Natural killer cell treated with Interleukin-12 subunit alpha and Interleukin-12 subunit beta and Interleukin-15 and Interleukin-18, amount 100 ng/mL, for 72 hours (primary cell): Measurements from ENCODE around the gene PYROXD2. TPM values are rescaled to one million over a fixed set of nuclear protein-coding genes. Genes with fewer than 3 reads are reported as not detected.
A peak's percentile ranks its signal among the peaks of the same experiment; 100 is the strongest.

Source experiments
- ATAC-seq, 2 donors: fragments of 150-1000 bp; cut with Tn5 transposase in 1 of 2; sonication (Bioruptor Pico), chemical (Tn5 transposase) in 1 of 2; 2 replicates each; pipeline ENCODE4 v1.10.0; 2021
- DNase-seq: peaks from one replicate; pipeline ENCODE4 v3.0.0; 2022; ENCODE audit warnings: low spot score
- H3K27ac Mint-ChIP-seq, 2 donors: 1 replicate in 1 of 2; 2 replicates in 1 of 2; pipeline ENCODE4 v1.8.0; 2022; ENCODE audit warnings: mixed read lengths in 2 of 2, mild to moderate bottlenecking in 1 of 2, moderate library complexity in 1 of 2
- H3K27me3 Mint-ChIP-seq, 2 donors: 1 replicate in 1 of 2; 2 replicates in 1 of 2; pipeline ENCODE4 v1.8.0; 2022; ENCODE audit warnings: mixed read lengths in 2 of 2
- H3K36me3 Mint-ChIP-seq: one replicate; pipeline ENCODE4 v1.8.0; 2022; ENCODE audit warnings: mixed read lengths
- H3K4me1 Mint-ChIP-seq, 2 donors: 1 replicate in 1 of 2; 2 replicates in 1 of 2; pipeline ENCODE4 v1.8.0; 2022; ENCODE audit warnings: low read depth in 2 of 2, mixed read lengths in 2 of 2, mild to moderate bottlenecking in 1 of 2
- H3K4me3 Mint-ChIP-seq: one replicate; pipeline ENCODE4 v1.8.0; 2022; ENCODE audit warnings: mixed read lengths
- H3K9me3 Mint-ChIP-seq: 2 replicates; pipeline ENCODE4 v1.8.0; 2022; ENCODE audit warnings: mixed read lengths
- total RNA-seq, 2 donors: library from RNA; stranded (reverse); gene quantifications; one replicate each; pipeline ENCODE4 v1.2.3, GENCODE V29; 2022

The PYROXD2 gene
- 1 to 10 TPM; 6.1 to 7.2 TPM for total RNA-seq

GRCh38 chr10:98414932-98415730 is at the start of gene PYROXD2:
Gene PYROXD2 (minus strand): TSS chr10:98415182. CDS start chr10:98415135, 47 bp downstream.
- peak within 1 kb of the TSS; percentile 70 to 83 for H3K27ac Mint-ChIP-seq
- peaks cover 11 to 14% of the 10 kb centered on the region in 2 donors for H3K4me1 Mint-ChIP-seq
- H3K27me3 Mint-ChIP-seq: no peaks in the 10 kb centered on the region
- ATAC-seq (peak; percentile 81 to 84), DNase-seq (no peak)
- H3K9me3 Mint-ChIP-seq: no peaks in the 10 kb centered on the region
- H3K4me3 Mint-ChIP-seq: peak within 1 kb of the TSS; percentile 81
- H3K36me3 Mint-ChIP-seq: no peaks in the 10 kb centered on the region

DNA sequence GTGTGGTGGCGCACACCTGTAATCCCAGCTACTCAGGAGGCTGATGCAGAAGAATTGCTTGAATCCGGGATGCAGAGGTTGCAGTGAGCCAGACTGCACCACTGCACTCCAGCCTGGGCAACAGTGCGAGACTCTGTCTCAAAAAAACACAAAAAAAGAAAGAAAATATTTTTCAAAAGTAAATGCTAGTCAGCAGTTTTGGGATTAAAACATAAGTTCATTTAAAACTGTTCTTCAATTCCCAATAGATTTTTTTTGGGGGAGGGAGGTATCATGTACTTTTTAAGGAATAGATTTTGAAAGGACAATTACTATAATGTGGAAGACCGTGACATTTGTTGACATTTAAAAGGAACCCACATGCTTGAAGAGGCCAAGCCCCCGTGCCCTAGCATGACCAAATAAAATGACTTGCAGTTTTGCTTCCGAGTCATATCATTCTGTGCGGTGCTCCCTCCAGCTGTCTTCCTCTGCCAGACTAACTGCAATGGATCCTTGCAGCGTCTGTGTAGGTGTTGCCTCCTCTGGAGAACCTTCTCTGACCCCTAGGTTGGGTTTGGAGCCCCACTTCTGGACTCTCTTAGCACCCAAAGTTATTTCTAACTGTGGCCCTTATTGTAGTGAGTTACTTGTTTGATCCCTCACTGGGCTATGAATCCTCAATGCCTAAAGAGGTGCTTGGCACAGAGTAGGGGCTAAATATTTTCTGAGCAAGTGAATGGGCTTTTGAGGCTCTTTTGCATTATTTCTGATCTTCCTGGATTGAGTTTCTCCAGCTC is 49.2 kb upstream of the PYROXD2 start:
- ATAC-seq (no peak), DNase-seq (no peak)
- Mint-ChIP-seq H3K4me3 (no peak overlapping the region), H3K4me1 (peaks cover 9 to 12% of the 10 kb centered on the region in 2 donors), H3K27ac (no peak overlapping the region), H3K9me3 (no peaks in the 10 kb centered on the region), H3K36me3 (no peaks in the 10 kb centered on the region), H3K27me3 (peaks cover 6% of the 10 kb centered on the region in 2 donors)

DNA sequence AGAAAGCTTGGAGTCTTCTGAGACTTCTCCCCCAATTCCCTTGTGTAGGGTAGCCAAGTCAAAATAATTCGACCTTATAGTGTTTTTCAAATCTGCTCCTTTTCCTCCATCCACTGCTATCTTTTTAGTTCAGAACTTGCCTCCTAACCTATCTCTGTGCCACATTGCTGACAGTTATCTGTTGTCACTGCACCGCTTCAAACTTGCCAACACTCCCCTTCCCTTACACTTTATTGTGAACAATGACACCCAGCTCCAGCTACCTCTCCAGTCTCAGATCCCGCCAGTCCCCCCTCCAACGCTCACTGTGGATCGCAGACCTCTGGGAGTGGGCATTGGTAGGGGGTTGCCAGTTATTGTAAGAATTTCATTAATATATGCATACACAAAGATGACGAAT is 48.0 kb upstream of the PYROXD2 start:
- Mint-ChIP-seq H3K27me3 (peaks cover 12% of the 10 kb centered on the region in 2 donors), H3K9me3 (no peaks in the 10 kb centered on the region), H3K4me3 (no peak overlapping the region), H3K4me1 (peaks cover 7 to 9% of the 10 kb centered on the region in 2 donors), H3K27ac (no peak overlapping the region), H3K36me3 (no peaks in the 10 kb centered on the region)
- no peak for ATAC-seq
- DNase-seq: no peak

GRCh38 chr10:98461500-98461842 is 46.5 kb upstream of the PYROXD2 start:
- DNase-seq (no peak), ATAC-seq (no peak)
- no peaks in the 10 kb centered on the region for H3K9me3 Mint-ChIP-seq
- H3K36me3 Mint-ChIP-seq: no peaks in the 10 kb centered on the region
- H3K4me3 Mint-ChIP-seq: no peak overlapping the region
- no peaks in the 10 kb centered on the region for H3K4me1 Mint-ChIP-seq
- H3K27me3 Mint-ChIP-seq: peaks cover 15 to 17% of the 10 kb centered on the region in 2 donors
- H3K27ac Mint-ChIP-seq: no peak overlapping the region

- no peaks in the 10 kb centered on the region for H3K4me1 Mint-ChIP-seq
- H3K9me3 Mint-ChIP-seq: no peaks in the 10 kb centered on the region
- H3K36me3 Mint-ChIP-seq: no peaks in the 10 kb centered on the region
- peaks cover 15 to 17% of the 10 kb centered on the region in 2 donors for H3K27me3 Mint-ChIP-seq
- H3K4me3 Mint-ChIP-seq: no peak overlapping the region
- ATAC-seq (peak; percentile 40 to 51), DNase-seq (no peak)
- H3K27ac Mint-ChIP-seq: no peak overlapping the region
These were observed 46.0 kb upstream of the PYROXD2 start for GRCh38 chr10:98460837-98461499.

DNA sequence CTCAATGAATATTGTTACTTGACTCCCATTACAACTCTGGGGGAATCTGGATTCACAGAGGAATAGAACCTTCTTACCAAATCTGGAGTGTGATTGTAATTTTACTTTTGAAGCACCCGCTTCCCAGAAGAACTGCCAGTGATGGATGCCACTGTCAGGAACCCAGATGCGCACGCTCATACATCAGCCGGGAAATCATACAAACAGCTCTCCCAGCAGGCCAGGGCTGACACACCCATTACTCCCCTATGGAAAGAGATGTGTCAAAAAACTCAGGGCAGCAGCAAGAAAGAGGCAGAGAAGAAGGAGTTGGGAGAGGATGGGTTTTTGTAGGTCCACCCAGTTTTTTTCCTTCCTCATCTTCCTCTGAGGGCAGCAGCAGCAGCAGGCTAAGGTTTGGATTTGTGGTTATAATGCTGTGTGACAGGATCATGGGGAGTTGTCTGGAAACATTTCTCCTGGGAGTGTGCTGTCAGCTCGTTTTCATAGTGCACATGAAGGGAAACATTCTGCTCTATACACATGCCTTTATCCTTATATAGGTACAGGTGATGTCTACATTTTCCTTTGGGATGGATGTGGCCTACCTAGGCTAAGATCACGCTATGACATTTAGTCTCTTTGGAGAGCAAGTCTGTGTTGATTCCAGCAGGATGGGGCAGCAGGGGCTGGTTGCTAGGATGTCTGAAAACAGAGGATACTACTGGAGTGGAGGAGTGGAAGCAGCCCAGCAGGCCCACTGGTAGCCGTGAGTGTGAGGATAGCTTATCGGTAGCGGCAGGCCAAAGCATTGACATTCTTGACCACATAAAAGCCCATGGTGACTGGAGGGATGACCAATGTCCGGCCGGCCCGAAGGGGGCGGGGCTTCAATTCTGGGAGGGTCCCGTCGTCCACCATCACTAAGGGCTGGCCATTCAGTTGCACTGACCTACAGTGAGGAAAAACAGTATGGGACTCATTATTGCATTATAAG is 44.1 kb upstream of the PYROXD2 start:
- ATAC-seq (no peak), DNase-seq (no peak)
- Mint-ChIP-seq H3K4me1 (no peaks in the 10 kb centered on the region), H3K9me3 (no peaks in the 10 kb centered on the region), H3K27ac (no peak overlapping the region), H3K4me3 (no peak overlapping the region), H3K27me3 (peaks cover 12 to 17% of the 10 kb centered on the region in 2 donors), H3K36me3 (no peaks in the 10 kb centered on the region)

DNA sequence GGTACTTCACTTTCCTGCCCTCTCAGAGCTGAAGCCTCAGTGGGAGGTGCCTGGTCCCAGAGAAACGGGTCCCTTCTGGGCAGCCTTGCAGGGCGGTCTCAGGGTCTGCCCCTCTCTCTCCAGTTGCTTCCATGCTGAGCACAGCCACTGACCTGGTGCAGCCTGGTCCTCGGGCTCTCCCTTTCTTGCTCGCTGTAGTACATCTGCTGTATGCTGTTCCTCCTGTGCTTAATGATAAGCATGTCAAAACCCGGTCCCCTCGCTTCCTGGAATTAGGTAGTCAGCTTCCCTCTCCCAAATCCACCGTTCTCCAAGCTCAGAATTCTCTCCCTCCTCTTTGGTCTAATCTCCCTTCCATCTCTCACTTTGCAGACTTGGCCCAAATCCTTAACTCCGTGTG is 42.7 kb upstream of the PYROXD2 start:
- no peak overlapping the region for H3K27ac Mint-ChIP-seq
- H3K4me3 Mint-ChIP-seq: no peak overlapping the region
- ATAC-seq: peak in 1 of 2 donors; percentile 33
- no peak for DNase-seq
- H3K9me3 Mint-ChIP-seq: no peaks in the 10 kb centered on the region
- peaks cover 9 to 15% of the 10 kb centered on the region in 2 donors for H3K27me3 Mint-ChIP-seq
- H3K4me1 Mint-ChIP-seq: no peaks in the 10 kb centered on the region
- no peaks in the 10 kb centered on the region for H3K36me3 Mint-ChIP-seq

GRCh38 chr10:98456686-98457482 is 41.9 kb upstream of the PYROXD2 start:
- DNase-seq (no peak), ATAC-seq (no peak)
- Mint-ChIP-seq H3K27ac (no peak overlapping the region), H3K36me3 (no peaks in the 10 kb centered on the region), H3K4me1 (no peaks in the 10 kb centered on the region), H3K9me3 (no peaks in the 10 kb centered on the region), H3K4me3 (no peak overlapping the region), H3K27me3 (peaks cover 14 to 22% of the 10 kb centered on the region in 2 donors)

DNA sequence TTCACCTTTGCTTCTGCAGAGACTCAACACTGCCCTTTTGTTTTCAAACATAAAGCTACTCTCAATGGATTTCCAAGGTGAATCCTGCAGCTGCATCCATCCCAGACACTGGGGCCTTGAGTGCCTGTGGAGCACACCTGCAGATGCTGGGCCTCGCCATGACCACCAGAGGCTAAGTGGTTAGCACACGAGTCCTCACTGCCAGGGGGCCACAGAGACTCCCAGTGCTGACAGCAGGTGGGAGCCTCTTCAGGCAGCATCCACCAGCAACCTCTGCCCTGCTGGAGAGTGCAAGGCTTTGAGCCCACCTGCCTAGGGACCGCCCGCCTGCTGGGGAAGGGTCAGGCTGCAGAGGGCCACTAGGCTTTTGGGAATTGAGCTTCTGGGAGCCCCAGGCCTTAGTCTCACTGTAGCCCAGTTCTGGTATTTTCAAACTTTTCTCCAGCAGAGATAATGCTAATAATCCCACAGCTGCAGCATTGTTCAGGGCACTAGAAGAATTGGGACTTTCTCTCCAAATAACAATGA is 41.1 kb upstream of the PYROXD2 start:
- Mint-ChIP-seq H3K36me3 (no peaks in the 10 kb centered on the region), H3K27me3 (peaks cover 16 to 30% of the 10 kb centered on the region in 2 donors), H3K27ac (no peak overlapping the region), H3K4me3 (no peak overlapping the region), H3K9me3 (no peaks in the 10 kb centered on the region), H3K4me1 (no peaks in the 10 kb centered on the region)
- DNase-seq: no peak
- ATAC-seq: no peak

- no peaks in the 10 kb centered on the region for H3K36me3 Mint-ChIP-seq
These were observed 38.7 kb upstream of the PYROXD2 start for GRCh38 chr10:98453729-98454128.

GRCh38 chr10:98450618-98451017 is 35.6 kb upstream of the PYROXD2 start:
- no peak overlapping the region for H3K4me3 Mint-ChIP-seq
- ATAC-seq (no peak), DNase-seq (no peak)
- no peak overlapping the region for H3K27ac Mint-ChIP-seq
- H3K4me1 Mint-ChIP-seq: peaks cover 12 to 13% of the 10 kb centered on the region in 2 donors
- no peaks in the 10 kb centered on the region for H3K9me3 Mint-ChIP-seq
- peaks cover 17 to 28% of the 10 kb centered on the region in 2 donors for H3K27me3 Mint-ChIP-seq
- H3K36me3 Mint-ChIP-seq: no peaks in the 10 kb centered on the region

More at GRCh38 chr10:98453729-98454128, 38.7 kb upstream of the PYROXD2 start:
- Mint-ChIP-seq H3K9me3 (no peaks in the 10 kb centered on the region), H3K27me3 (peaks cover 25 to 40% of the 10 kb centered on the region in 2 donors), H3K4me3 (no peak overlapping the region), H3K27ac (no peak overlapping the region), H3K4me1 (no peaks in the 10 kb centered on the region)
- ATAC-seq (no peak), DNase-seq (no peak)

GRCh38 chr10:98449287-98449686 is 34.3 kb upstream of the PYROXD2 start:
- Mint-ChIP-seq H3K36me3 (peaks cover 6% of the 10 kb centered on the region), H3K27ac (no peak overlapping the region)

More at GRCh38 chr10:98449287-98449686, 34.3 kb upstream of the PYROXD2 start:
- no peak for ATAC-seq
- DNase-seq: no peak
- Mint-ChIP-seq H3K4me1 (peaks cover 23 to 24% of the 10 kb centered on the region in 2 donors), H3K27me3 (peaks cover 17 to 28% of the 10 kb centered on the region in 2 donors), H3K9me3 (no peaks in the 10 kb centered on the region), H3K4me3 (no peak overlapping the region)
